GM19043 (cell line): Measurements from ENCODE around the gene CDH13.
"Not testable (repeated sequence)": the region's sequence is repeated elsewhere in the genome, so short reads cannot be mapped to it uniquely, and the experiment has no call there.

Experiments used
- ATAC-seq: cut with Tn5 transposase; IDR thresholded peaks from one replicate; pipeline ENCODE4 v1.9.1; 2021; ENCODE audit warnings: low read depth; ENCODE audit not compliant: unreplicated experiment

The CDH13 gene

GRCh38 chr16:82924075-82924854 is 297.5 kb downstream of the CDH13 start:
- ATAC-seq, result no peak

GRCh38 chr16:82926500-82926899 is 299.7 kb downstream of the CDH13 start:
- no peak for ATAC-seq

DNA sequence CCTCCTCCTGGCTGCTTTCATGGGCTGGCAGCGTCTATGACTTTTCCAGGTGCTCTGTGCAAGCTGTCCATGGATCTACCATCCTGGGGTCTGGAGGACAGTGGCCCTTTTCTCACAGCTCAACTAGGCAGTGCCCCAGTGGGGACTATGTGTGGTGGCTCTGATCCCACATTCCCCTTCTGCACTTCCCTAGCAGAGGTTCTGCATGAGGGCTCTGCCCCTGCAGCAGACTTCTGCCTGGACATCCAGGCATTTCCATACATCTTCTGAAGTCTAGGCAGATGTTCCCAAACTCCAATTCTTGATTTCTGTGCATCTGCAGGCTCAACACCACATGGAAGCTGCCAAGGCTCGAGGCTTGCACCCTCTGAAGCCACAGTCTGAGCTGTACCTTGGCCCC is 307.2 kb downstream of the CDH13 start:
- not testable (repeated sequence) for ATAC-seq

DNA sequence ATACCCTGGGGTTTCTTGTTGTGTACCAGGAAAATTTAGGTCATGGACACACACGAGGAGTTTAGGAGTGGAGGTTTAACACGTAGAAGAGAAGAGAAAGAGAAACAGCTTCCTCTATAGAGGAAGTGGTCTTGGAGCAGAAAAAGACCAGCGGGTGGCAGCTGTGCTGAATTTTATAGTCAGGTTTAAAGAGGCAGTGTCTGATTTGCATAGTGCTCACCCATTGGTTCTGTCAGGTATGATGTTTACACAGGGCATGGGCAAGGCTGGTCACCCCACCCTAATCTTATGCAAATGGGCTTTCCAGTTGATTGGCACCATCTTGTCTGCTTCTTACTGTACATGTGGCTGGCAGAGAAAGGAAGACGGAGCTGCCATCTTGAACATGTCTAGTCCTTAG is 309.0 kb downstream of the CDH13 start:
- ATAC-seq, result no peak

- no peak for ATAC-seq
Observed at GRCh38 chr16:82936941-82937551, 310.3 kb downstream of the CDH13 start.

DNA sequence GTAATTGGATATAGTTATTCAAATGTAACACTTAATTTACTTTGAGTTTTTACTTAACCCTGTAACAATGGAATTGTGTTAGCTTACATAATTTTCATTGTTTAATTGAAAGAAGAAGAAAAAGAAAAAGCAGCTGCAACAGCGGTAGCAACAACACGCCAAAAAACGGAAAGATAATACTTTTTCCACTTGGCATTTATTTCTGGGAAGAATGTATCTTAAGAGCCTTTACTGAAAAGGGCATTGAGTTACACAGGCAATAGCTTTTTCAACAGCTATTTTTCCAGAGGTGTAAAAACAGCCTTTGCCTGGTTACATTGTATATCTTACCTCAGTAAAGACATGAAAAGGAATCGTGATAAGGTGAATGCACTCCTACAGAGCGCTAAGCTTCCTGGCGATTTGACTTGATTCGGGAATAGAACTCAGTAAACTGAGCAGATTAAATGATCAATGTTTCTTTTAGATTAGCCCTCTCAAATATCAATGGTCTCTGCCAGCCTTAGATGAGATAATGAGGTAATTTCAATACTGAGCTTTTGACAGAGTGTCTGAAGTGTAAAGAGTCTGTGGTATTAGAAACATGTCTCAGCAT is 311.3 kb downstream of the CDH13 start:
- ATAC-seq, result no peak

- ATAC-seq, result no peak
Observed at GRCh38 chr16:82943371-82943770, 316.6 kb downstream of the CDH13 start.

- no peak for ATAC-seq
Observed at GRCh38 chr16:82945420-82946101, 318.8 kb downstream of the CDH13 start.

DNA sequence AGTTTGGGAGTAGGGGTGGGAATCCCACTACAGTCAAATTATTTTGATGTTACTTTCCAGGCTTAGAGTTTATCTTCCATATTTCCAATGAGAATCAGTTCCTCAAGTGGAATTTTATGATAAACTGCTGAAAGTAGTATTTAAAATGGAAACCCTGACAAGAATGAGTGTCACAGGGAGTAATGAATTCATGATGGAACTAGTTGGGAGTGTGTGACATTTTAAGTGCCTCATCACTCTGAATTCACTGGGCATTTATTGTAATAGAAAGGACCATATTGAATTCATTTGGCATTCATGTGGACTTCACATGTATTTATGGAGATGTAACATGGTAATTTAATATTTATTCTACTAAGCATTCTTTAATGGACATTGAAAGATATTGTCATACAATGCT is 320.9 kb downstream of the CDH13 start:
- ATAC-seq, result no peak

DNA sequence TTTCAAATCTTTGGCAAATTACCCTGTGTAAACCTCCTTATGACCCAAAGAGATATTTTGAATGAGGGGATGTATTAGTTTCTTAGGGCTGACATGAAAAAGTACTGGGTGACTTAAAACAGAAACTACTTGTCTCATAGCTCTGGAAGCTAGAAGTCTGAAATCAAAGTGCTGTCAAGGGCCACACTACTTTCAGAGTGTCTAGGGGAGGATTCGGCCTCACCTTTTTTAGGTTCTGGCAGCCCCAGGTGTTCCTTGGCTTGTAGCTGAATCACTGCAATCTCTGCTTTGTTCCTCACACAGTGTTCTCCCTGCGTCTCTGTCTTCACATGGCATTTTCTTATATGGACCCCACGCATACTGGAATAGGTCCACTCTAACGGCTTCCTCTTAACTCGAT is 322.2 kb downstream of the CDH13 start:
- no peak for ATAC-seq

DNA sequence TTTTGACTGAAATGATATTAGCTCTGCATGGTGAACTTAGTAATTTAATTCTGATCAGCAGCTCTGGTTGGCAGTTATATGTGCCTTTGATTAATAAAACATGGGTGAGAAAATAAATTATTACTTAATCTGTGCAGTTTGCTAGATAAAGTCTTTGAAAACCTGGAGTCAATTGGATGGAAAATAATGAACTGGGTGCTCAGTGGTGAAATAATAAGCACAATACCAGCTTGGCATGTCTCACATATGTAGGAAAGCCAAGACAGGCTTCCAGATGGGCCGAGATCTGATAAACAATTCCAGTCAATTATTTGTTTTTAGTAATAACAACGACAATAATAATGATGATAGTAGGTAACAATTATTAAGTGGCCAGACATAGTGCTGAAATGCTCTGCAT is 326.7 kb downstream of the CDH13 start:
- no peak for ATAC-seq

- ATAC-seq, result no peak
Observed at GRCh38 chr16:82954224-82954929, 327.6 kb downstream of the CDH13 start.

- no peak for ATAC-seq
Observed at GRCh38 chr16:82955741-82956348, 329.1 kb downstream of the CDH13 start.

DNA sequence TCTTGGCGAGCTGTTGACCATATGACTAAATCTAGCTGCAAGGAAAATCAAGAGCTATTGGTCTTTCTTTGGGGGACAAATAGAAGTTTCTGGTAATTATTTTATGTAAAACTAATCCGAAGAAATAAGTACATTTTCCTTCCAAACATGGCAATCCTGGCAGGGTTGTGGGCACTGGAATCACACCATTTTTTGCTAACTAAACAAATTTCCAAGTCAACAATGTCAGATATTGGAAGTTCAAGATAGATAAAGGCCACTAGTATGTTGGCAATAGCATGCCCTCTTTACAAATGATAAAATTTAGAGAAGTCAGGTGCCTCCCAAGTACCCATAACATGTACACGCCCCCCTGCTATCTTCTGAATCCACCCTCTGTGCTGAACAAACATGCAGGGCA is 330.4 kb downstream of the CDH13 start:
- ATAC-seq, result no peak

DNA sequence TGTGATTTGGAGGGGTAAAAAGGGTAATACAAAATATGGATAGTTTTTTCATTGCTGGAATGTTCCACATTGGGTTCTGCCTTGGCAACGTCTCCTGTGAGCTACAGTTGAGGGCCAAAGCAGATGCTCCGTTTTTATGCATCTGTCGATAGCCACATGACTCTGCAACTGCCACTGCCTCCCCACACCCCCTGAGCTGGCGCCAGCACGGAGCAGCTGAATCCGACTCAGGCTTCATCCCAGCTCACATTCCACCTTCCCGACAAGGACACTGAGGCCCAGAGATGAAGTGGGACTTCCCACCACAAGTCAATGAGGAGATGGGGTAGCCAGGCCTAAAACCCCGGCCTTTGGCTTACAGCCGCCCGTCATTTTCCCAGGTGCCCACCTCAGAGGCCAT is 334.1 kb downstream of the CDH13 start:
- ATAC-seq, result no peak

- no peak for ATAC-seq
Observed at GRCh38 chr16:82963653-82964052, 336.9 kb downstream of the CDH13 start.

DNA sequence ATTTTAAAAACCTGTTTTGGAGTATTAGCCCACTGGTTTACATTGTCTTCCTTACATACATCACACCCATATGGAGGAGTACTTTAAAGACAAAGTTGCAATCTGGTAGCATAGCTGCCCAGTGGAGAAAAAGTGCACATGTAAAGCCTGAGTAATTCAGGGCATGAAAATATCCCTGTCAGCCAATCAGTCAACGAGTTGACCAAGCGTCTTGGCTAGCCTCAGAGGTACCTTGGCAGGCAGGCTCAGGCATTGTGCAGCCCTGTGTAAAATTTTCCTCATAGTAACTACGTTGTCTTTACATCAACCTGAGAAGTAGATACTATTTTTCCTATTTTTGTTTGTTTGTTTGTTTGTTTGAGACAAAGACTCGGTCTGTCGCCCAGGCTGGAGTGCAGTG is 339.0 kb downstream of the CDH13 start:
- ATAC-seq, result no peak

- ATAC-seq, result no peak
Observed at GRCh38 chr16:82967424-82967823, 340.7 kb downstream of the CDH13 start.

GRCh38 chr16:82971126-82971525 is 344.4 kb downstream of the CDH13 start:
- ATAC-seq, result no peak

- no peak for ATAC-seq
Observed at GRCh38 chr16:82972331-82972919, 345.7 kb downstream of the CDH13 start.
